ENCODE measurements around the gene RASGEF1B. TPM values are rescaled to one million over a fixed set of nuclear protein-coding genes. Genes with fewer than 3 reads are reported as not detected.

Gene RASGEF1B
- total RNA-seq, 1 experiment from 2014 or later: 7.5 TPM

DNA sequence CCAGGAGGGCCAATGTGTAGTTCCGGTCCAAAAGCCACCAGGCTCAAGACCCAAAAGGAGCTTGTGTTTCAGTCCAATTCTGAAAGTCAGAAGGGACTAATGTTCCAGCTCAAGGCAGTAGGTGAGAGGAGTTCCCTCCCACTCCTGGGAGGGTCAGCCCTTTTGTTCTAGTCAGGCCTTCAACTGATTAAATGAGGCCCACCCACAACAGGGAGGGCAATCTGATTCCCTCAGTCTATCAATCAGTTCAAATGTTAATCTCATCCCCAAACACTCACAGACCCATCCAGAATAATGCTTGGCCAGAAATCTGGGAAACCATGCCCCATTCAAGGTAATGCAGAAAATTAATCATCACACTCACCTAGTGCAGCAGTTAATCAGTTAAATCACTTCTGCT, 35.8 kb upstream of the RASGEF1B start:
- Histone ChIP-seq H2BK20ac (ENCODE audit: low read depth, low read length, poor library complexity, severe bottlenecking) (no peak overlapping the region), H3K4me1 (ENCODE audit: insufficient read depth, low read length) (peaks cover 3% of the 10 kb centered on the region; the same call in 1 of the 2 replicates), H3K23ac (ENCODE audit: insufficient read length, low read depth, low read length) (no peak overlapping the region), H3K14ac (ENCODE audit: insufficient read depth, low read length) (no peak overlapping the region), H4K5ac (ENCODE audit: insufficient read length, low read depth, low read length) (no peak overlapping the region), H3K27me3 (ENCODE audit: insufficient read depth, low read length) (no peaks in the 10 kb centered on the region), H2AK5ac (ENCODE audit: insufficient read length, low read length) (no peak overlapping the region), H3K9me3 (ENCODE audit: control insufficient read depth, low read depth, low read length) (no peaks in the 10 kb centered on the region), H4K91ac (ENCODE audit: insufficient read length, low read depth, low read length) (no peak overlapping the region), H2AFZ (ENCODE audit: low read length) (no peak overlapping the region), H3K18ac (ENCODE audit: insufficient read length, low read depth, low read length) (no peak overlapping the region), H4K8ac (replicated peaks; ENCODE audit: insufficient read length, low read depth, low read length) (no peak overlapping the region), H3K79me2 (ENCODE audit: insufficient read depth, low read length) (no peaks in the 10 kb centered on the region), H3T11ph (ENCODE audit: low read length) (no peak overlapping the region), H3K4me2 (ENCODE audit: insufficient read depth, insufficient read length, low read length) (no peak overlapping the region), H2BK5ac (ENCODE audit: insufficient read length, low read length) (no peak overlapping the region), H3K27ac (ENCODE audit: insufficient read length, low read depth, low read length) (no peak overlapping the region), H2BK15ac (ENCODE audit: low read depth, low read length) (no peak overlapping the region), H4K20me1 (ENCODE audit: control insufficient read depth, insufficient read depth, insufficient read length) (no peaks in the 10 kb centered on the region), H3K79me1 (ENCODE audit: insufficient read depth, low read depth, low read length, poor library complexity, severe bottlenecking) (no peaks in the 10 kb centered on the region), H3K56ac (ENCODE audit: insufficient read length, low read depth, low read length) (no peak overlapping the region), H3K23me2 (ENCODE audit: insufficient read length, low read depth, low read length, poor library complexity, severe bottlenecking) (no peaks in the 10 kb centered on the region), H2BK120ac (ENCODE audit: low read depth, low read length, poor library complexity, severe bottlenecking) (no peak overlapping the region), H3K4ac (ENCODE audit: low read depth, low read length) (no peak overlapping the region), H2BK12ac (ENCODE audit: insufficient read length, low read depth, low read length) (no peak overlapping the region), H3K9ac (ENCODE audit: extremely low read depth, insufficient read length, low read length) (no peak overlapping the region)
- Mint-ChIP-seq H3K4me3 (no peak overlapping the region), H3K27ac (no peak overlapping the region), H3K4me1 (peaks cover 11 to 24% of the 10 kb centered on the region in 2 experiments), H3K36me3 (ENCODE audit: insufficient read depth in 1 of 3, low read depth in 3 of 3) (no peaks in the 10 kb centered on the region), H3K27me3 (ENCODE audit: low read depth) (no peaks in the 10 kb centered on the region), H3K9me3 (no peaks in the 10 kb centered on the region)
- TF ChIP-seq, protein P1, sequence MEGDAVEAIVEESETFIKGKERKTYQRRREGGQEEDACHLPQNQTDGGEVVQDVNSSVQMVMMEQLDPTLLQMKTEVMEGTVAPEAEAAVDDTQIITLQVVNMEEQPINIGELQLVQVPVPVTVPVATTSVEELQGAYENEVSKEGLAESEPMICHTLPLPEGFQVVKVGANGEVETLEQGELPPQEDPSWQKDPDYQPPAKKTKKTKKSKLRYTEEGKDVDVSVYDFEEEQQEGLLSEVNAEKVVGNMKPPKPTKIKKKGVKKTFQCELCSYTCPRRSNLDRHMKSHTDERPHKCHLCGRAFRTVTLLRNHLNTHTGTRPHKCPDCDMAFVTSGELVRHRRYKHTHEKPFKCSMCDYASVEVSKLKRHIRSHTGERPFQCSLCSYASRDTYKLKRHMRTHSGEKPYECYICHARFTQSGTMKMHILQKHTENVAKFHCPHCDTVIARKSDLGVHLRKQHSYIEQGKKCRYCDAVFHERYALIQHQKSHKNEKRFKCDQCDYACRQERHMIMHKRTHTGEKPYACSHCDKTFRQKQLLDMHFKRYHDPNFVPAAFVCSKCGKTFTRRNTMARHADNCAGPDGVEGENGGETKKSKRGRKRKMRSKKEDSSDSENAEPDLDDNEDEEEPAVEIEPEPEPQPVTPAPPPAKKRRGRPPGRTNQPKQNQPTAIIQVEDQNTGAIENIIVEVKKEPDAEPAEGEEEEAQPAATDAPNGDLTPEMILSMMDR (conservative IDR thresholded peaks at IDR 0.05): no peak
- WGBS (ENCODE audit: extremely low coverage, insufficient read length, low lambda C conversion rate): no CpG with 5 or more reads among the region's 1 CpG
- DNase-seq: no peak

All from H9 (cell line).